Neuronal stem cell (in vitro differentiated cells): Measurements from ENCODE around the gene SLCO3A1.

ENCODE experiments used
- DNase-seq: peaks from one replicate; pipeline ENCODE4 v3.0.0-alpha.2; 2013; ENCODE audit warnings: low spot score
- H2AFZ ChIP-seq: one replicate; pipeline ENCODE4 v1.6.1; 2013; ENCODE audit warnings: mild to moderate bottlenecking, low read length, inconsistent platforms
- H2AK5ac ChIP-seq: 2 replicates; pipeline ENCODE4 v1.6.1; 2013; ENCODE audit warnings: low read depth, mild to moderate bottlenecking, inconsistent platforms, low read length, moderate library complexity, mixed read lengths
- H2BK120ac ChIP-seq: 2 replicates; pipeline ENCODE4 v1.6.1; 2013; ENCODE audit warnings: low read depth, mild to moderate bottlenecking, inconsistent platforms, low read length, moderate library complexity, mixed read lengths
- H2BK12ac ChIP-seq: one replicate; pipeline ENCODE4 v1.6.1; 2013; ENCODE audit warnings: low read length, inconsistent platforms
- H2BK15ac ChIP-seq: 2 replicates; pipeline ENCODE4 v1.6.1; 2013; ENCODE audit warnings: mild to moderate bottlenecking, low read length, inconsistent platforms, mixed read lengths
- H2BK5ac ChIP-seq: one replicate; pipeline ENCODE4 v1.6.1; 2013; ENCODE audit warnings: inconsistent platforms, mild to moderate bottlenecking, low read length, moderate library complexity
- H3K14ac ChIP-seq: one replicate; pipeline ENCODE4 v1.6.1; 2013; ENCODE audit warnings: low read length, inconsistent platforms
- H3K18ac ChIP-seq: 2 replicates; pipeline ENCODE4 v1.6.1; 2013; ENCODE audit warnings: low read length, inconsistent platforms
- H3K23ac ChIP-seq: 2 replicates; pipeline ENCODE4 v1.6.1; 2013; ENCODE audit warnings: low read depth, mild to moderate bottlenecking, mixed read lengths, low read length, inconsistent platforms; ENCODE audit not compliant: poor library complexity
- H3K27ac ChIP-seq: replicated peaks from 3 replicates; pipeline ENCODE4 v1.5.1; 2013; ENCODE audit warnings: low read length, inconsistent platforms
- H3K27me3 ChIP-seq, 3 experiments: 2 replicates each; pipeline ENCODE4 v1.6.1; 2013; ENCODE audit warnings: low read length in 3 of 3, mild to moderate bottlenecking in 2 of 3, inconsistent platforms in 1 of 3, low read depth in 1 of 3, mixed read lengths in 1 of 3, moderate library complexity in 1 of 3; ENCODE audit not compliant: control insufficient read depth in 3 of 3, insufficient read depth in 3 of 3
- H3K36me3 ChIP-seq, 2 donors: replicated peaks in 1 of 2; 2 replicates each; pipeline ENCODE4 v1.6.1; 2013; ENCODE audit warnings: low read length in 2 of 2; ENCODE audit not compliant: control insufficient read depth in 2 of 2, insufficient read depth in 2 of 2
- H3K4ac ChIP-seq: 2 replicates; pipeline ENCODE4 v1.6.1; 2013; ENCODE audit warnings: inconsistent platforms, mild to moderate bottlenecking, low read length, moderate library complexity
- H3K4me1 ChIP-seq, 2 donors: 1 replicate in 1 of 2; 2 replicates in 1 of 2; pipeline ENCODE4 v1.6.1; 2013; ENCODE audit warnings: low read length in 2 of 2, low read depth in 1 of 2; ENCODE audit not compliant: control insufficient read depth in 2 of 2, insufficient read depth in 1 of 2
- H3K4me2 ChIP-seq: one replicate; pipeline ENCODE4 v1.6.1; 2013; ENCODE audit warnings: mild to moderate bottlenecking, low read length, inconsistent platforms; ENCODE audit not compliant: insufficient read depth, poor library complexity, severe bottlenecking
- H3K4me3 ChIP-seq, 2 donors: 2 replicates each; pipeline ENCODE4 v1.5.1; 2013; ENCODE audit warnings: low read length in 2 of 2, mild to moderate bottlenecking in 2 of 2, inconsistent platforms in 1 of 2, moderate library complexity in 1 of 2
- H3K79me1 ChIP-seq: one replicate; pipeline ENCODE4 v1.6.1; 2013; ENCODE audit warnings: low read depth, mild to moderate bottlenecking, inconsistent platforms, low read length, moderate library complexity
- H3K9ac ChIP-seq: one replicate; pipeline ENCODE4 v1.6.1; 2013; ENCODE audit warnings: mild to moderate bottlenecking, low read depth, low read length, inconsistent platforms; ENCODE audit not compliant: poor library complexity
- H3K9me3 ChIP-seq, 2 donors: replicated peaks in 1 of 2; 2 replicates each; pipeline versions ENCODE3 to v1.6.1; 2013; ENCODE audit warnings: low read length in 2 of 2, mild to moderate bottlenecking in 2 of 2, inconsistent platforms in 1 of 2, low read depth in 1 of 2, mixed read lengths in 1 of 2, moderate library complexity in 1 of 2; ENCODE audit not compliant: control insufficient read depth in 2 of 2, insufficient read depth in 1 of 2
- H4K8ac ChIP-seq: one replicate; pipeline ENCODE4 v1.6.1; 2013; ENCODE audit warnings: low read depth, mild to moderate bottlenecking, inconsistent platforms, low read length, moderate library complexity
- H4K91ac ChIP-seq: one replicate; pipeline ENCODE4 v1.6.1; 2013; ENCODE audit warnings: low read length, low read depth, mild to moderate bottlenecking, inconsistent platforms; ENCODE audit not compliant: poor library complexity
- WGBS, 2 donors: extraction: QIAGEN DNeasy Blood & Tissue Kit; methylation state at CpG; one replicate each; pipeline ENCODE4 v1.1.7; 2013; ENCODE audit warnings: missing lambda C conversion rate in 2 of 2, mixed read lengths in 1 of 2; ENCODE audit not compliant: insufficient read length in 2 of 2, insufficient replicate concordance in 1 of 2; ENCODE audit errors: extremely low coverage in 2 of 2; 5-methylcytosine and 5-hydroxymethylcytosine counted together

The SLCO3A1 gene

GRCh38 chr15:92115834-92116233 is 262.3 kb downstream of the SLCO3A1 start:
- Histone ChIP-seq H3K4me2 (no peak overlapping the region), H2BK15ac (no peak overlapping the region), H3K27ac (no peak overlapping the region), H3K9ac (no peak overlapping the region), H3K4ac (no peak overlapping the region), H3K18ac (no peak overlapping the region), H3K4me3 (no peak overlapping the region), H4K8ac (no peak overlapping the region), H3K14ac (no peak overlapping the region), H3K9me3 (no peaks in the 10 kb centered on the region), H3K23ac (no peak overlapping the region), H2BK12ac (no peak overlapping the region), H3K36me3 (no peaks in the 10 kb centered on the region), H2AK5ac (no peak overlapping the region), H4K91ac (no peak overlapping the region), H2AFZ (no peak overlapping the region), H3K79me1 (no peaks in the 10 kb centered on the region), H3K27me3 (no peaks in the 10 kb centered on the region), H2BK5ac (no peak overlapping the region), H2BK120ac (no peak overlapping the region), H3K4me1 (peaks cover 0 to 12% of the 10 kb centered on the region in 2 donors)
- no CpG with 5 or more reads among the region's 1 CpG for WGBS, 2 donors
- DNase-seq: no peak

- no peak overlapping the region for H2BK5ac ChIP-seq
- no peak overlapping the region for H2BK15ac ChIP-seq
- no peak overlapping the region for H3K27ac ChIP-seq
- no CpG with 5 or more reads among the region's 5 CpGs for WGBS, 2 donors
- H3K4me1 ChIP-seq: peaks cover 0 to 12% of the 10 kb centered on the region in 2 donors
- no peak overlapping the region for H3K4me2 ChIP-seq
- no peaks in the 10 kb centered on the region for H3K9me3 ChIP-seq
- no peak overlapping the region for H3K9ac ChIP-seq
- DNase-seq: no peak
- no peak overlapping the region for H2AK5ac ChIP-seq
- no peaks in the 10 kb centered on the region for H3K36me3 ChIP-seq
- no peaks in the 10 kb centered on the region for H3K79me1 ChIP-seq
- no peak overlapping the region for H4K91ac ChIP-seq
- H3K14ac ChIP-seq: no peak overlapping the region
- H2BK120ac ChIP-seq: no peak overlapping the region
- H2BK12ac ChIP-seq: no peak overlapping the region
- H3K4ac ChIP-seq: no peak overlapping the region
- no peak overlapping the region for H4K8ac ChIP-seq
- H3K18ac ChIP-seq: no peak overlapping the region
- H2AFZ ChIP-seq: no peak overlapping the region
- no peaks in the 10 kb centered on the region for H3K27me3 ChIP-seq
- H3K23ac ChIP-seq: no peak overlapping the region
- no peak overlapping the region for H3K4me3 ChIP-seq
These were observed 262.8 kb downstream of the SLCO3A1 start for GRCh38 chr15:92116330-92116729.

GRCh38 chr15:92117261-92117731 is 263.8 kb downstream of the SLCO3A1 start:
- Histone ChIP-seq H4K8ac (no peak overlapping the region), H2BK120ac (no peak overlapping the region), H2BK5ac (no peak overlapping the region), H2BK15ac (no peak overlapping the region), H3K79me1 (no peaks in the 10 kb centered on the region), H3K4me1 (peaks cover 0 to 12% of the 10 kb centered on the region in 2 donors), H2BK12ac (no peak overlapping the region), H2AFZ (no peak overlapping the region), H3K27ac (no peak overlapping the region), H3K36me3 (peaks cover 0 to 6% of the 10 kb centered on the region in 2 donors), H3K27me3 (no peaks in the 10 kb centered on the region), H3K23ac (no peak overlapping the region), H3K4ac (no peak overlapping the region), H3K4me3 (no peak overlapping the region), H3K14ac (no peak overlapping the region), H3K9me3 (peaks cover 0 to 6% of the 10 kb centered on the region in 2 donors), H3K4me2 (no peak overlapping the region), H4K91ac (no peak overlapping the region), H3K9ac (no peak overlapping the region), H2AK5ac (no peak overlapping the region), H3K18ac (no peak overlapping the region)
- WGBS, 2 donors: no CpG with 5 or more reads among the region's 11 CpGs
- no peak for DNase-seq

GRCh38 chr15:92118162-92118935 is 264.8 kb downstream of the SLCO3A1 start:
- Histone ChIP-seq H3K9me3 (peaks cover 0 to 7% of the 10 kb centered on the region in 2 donors), H2BK120ac (no peak overlapping the region), H3K36me3 (peaks cover 0 to 7% of the 10 kb centered on the region in 2 donors), H2BK5ac (no peak overlapping the region), H3K9ac (no peak overlapping the region), H3K27ac (no peak overlapping the region), H2AFZ (no peak overlapping the region), H4K91ac (no peak overlapping the region), H3K18ac (no peak overlapping the region), H2BK15ac (no peak overlapping the region), H3K4me3 (no peak overlapping the region), H2AK5ac (no peak overlapping the region), H3K27me3 (no peaks in the 10 kb centered on the region), H3K4me1 (peaks cover 0 to 12% of the 10 kb centered on the region in 2 donors), H3K23ac (no peak overlapping the region), H3K79me1 (no peaks in the 10 kb centered on the region), H2BK12ac (no peak overlapping the region), H4K8ac (no peak overlapping the region), H3K14ac (no peak overlapping the region), H3K4me2 (no peak overlapping the region), H3K4ac (no peak overlapping the region)
- DNase-seq: no peak
- no CpG with 5 or more reads among the region's 6 CpGs for WGBS, 2 donors
